ENCODE data around the gene ITGB8. TPM values are rescaled to one million over a fixed set of nuclear protein-coding genes. Genes with fewer than 3 reads are reported as not detected.

The ITGB8 gene
- total and polyA plus RNA-seq, 4 donors = 0.16 to 2.8 (median 0.51) TPM

- Histone ChIP-seq H3K9ac (ENCODE audit: low read depth in 1 of 2, low read length in 2 of 2) (no peak overlapping the region), H3K9me3 (ENCODE audit: control insufficient read depth in 4 of 4, low read length in 3 of 4) (no peaks in the 10 kb centered on the region), H3K27ac (ENCODE audit: low read depth in 1 of 2, low read length in 2 of 2) (no peak overlapping the region), H3K4me3 (ENCODE audit: low read depth in 1 of 3, low read length in 3 of 3) (no peak overlapping the region), H3K4me1 (ENCODE audit: control insufficient read depth in 4 of 4, insufficient read depth in 4 of 4, low read length in 3 of 4) (no peaks in the 10 kb centered on the region), H3K36me3 (ENCODE audit: control insufficient read depth in 4 of 4, insufficient read depth in 3 of 4, low read depth in 1 of 4, low read length in 3 of 4) (no peaks in the 10 kb centered on the region), H3K27me3 (ENCODE audit: control insufficient read depth in 4 of 4, insufficient read depth in 4 of 4, low read length in 3 of 4) (no peaks in the 10 kb centered on the region)
- TF ChIP-seq, protein P1, sequence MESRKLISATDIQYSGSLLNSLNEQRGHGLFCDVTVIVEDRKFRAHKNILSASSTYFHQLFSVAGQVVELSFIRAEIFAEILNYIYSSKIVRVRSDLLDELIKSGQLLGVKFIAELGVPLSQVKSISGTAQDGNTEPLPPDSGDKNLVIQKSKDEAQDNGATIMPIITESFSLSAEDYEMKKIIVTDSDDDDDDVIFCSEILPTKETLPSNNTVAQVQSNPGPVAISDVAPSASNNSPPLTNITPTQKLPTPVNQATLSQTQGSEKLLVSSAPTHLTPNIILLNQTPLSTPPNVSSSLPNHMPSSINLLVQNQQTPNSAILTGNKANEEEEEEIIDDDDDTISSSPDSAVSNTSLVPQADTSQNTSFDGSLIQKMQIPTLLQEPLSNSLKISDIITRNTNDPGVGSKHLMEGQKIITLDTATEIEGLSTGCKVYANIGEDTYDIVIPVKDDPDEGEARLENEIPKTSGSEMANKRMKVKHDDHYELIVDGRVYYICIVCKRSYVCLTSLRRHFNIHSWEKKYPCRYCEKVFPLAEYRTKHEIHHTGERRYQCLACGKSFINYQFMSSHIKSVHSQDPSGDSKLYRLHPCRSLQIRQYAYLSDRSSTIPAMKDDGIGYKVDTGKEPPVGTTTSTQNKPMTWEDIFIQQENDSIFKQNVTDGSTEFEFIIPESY (IDR thresholded peaks at IDR 0.05) = no peak
- TF ChIP-seq FOXA2 (IDR thresholded peaks at IDR 0.05) (no peak), FOXA1 (IDR thresholded peaks at IDR 0.05) (no peak), NR2F2 (IDR thresholded peaks at IDR 0.05) (no peak), SP1 (IDR thresholded peaks at IDR 0.05) (no peak), HNF4G (IDR thresholded peaks at IDR 0.05) (no peak), YY1 (IDR thresholded peaks at IDR 0.05) (no peak), RAD21 (IDR thresholded peaks at IDR 0.05) (no peak), TAF1 (conservative IDR thresholded peaks at IDR 0.05) (no peak), RXRA (IDR thresholded peaks at IDR 0.05) (no peak), EGR1 (IDR thresholded peaks at IDR 0.05; ENCODE audit: low read depth in 2 of 2) (no peak), MAX (IDR thresholded peaks at IDR 0.05) (no peak), HNF4A (conservative IDR thresholded peaks at IDR 0.05) (no peak), JUND (IDR thresholded peaks at IDR 0.05) (no peak), GABPA (IDR thresholded peaks at IDR 0.05 in 1 of 2, conservative IDR thresholded peaks at IDR 0.05 in 1 of 2) (no peak)
- TF ChIP-seq, protein P2, sequence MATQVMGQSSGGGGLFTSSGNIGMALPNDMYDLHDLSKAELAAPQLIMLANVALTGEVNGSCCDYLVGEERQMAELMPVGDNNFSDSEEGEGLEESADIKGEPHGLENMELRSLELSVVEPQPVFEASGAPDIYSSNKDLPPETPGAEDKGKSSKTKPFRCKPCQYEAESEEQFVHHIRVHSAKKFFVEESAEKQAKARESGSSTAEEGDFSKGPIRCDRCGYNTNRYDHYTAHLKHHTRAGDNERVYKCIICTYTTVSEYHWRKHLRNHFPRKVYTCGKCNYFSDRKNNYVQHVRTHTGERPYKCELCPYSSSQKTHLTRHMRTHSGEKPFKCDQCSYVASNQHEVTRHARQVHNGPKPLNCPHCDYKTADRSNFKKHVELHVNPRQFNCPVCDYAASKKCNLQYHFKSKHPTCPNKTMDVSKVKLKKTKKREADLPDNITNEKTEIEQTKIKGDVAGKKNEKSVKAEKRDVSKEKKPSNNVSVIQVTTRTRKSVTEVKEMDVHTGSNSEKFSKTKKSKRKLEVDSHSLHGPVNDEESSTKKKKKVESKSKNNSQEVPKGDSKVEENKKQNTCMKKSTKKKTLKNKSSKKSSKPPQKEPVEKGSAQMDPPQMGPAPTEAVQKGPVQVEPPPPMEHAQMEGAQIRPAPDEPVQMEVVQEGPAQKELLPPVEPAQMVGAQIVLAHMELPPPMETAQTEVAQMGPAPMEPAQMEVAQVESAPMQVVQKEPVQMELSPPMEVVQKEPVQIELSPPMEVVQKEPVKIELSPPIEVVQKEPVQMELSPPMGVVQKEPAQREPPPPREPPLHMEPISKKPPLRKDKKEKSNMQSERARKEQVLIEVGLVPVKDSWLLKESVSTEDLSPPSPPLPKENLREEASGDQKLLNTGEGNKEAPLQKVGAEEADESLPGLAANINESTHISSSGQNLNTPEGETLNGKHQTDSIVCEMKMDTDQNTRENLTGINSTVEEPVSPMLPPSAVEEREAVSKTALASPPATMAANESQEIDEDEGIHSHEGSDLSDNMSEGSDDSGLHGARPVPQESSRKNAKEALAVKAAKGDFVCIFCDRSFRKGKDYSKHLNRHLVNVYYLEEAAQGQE (IDR thresholded peaks at IDR 0.05) = no peak
- TF ChIP-seq, protein P3, sequence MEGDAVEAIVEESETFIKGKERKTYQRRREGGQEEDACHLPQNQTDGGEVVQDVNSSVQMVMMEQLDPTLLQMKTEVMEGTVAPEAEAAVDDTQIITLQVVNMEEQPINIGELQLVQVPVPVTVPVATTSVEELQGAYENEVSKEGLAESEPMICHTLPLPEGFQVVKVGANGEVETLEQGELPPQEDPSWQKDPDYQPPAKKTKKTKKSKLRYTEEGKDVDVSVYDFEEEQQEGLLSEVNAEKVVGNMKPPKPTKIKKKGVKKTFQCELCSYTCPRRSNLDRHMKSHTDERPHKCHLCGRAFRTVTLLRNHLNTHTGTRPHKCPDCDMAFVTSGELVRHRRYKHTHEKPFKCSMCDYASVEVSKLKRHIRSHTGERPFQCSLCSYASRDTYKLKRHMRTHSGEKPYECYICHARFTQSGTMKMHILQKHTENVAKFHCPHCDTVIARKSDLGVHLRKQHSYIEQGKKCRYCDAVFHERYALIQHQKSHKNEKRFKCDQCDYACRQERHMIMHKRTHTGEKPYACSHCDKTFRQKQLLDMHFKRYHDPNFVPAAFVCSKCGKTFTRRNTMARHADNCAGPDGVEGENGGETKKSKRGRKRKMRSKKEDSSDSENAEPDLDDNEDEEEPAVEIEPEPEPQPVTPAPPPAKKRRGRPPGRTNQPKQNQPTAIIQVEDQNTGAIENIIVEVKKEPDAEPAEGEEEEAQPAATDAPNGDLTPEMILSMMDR (IDR thresholded peaks at IDR 0.05; ENCODE audit: low read depth, low read length, missing input control) = no peak
- no peak for DNase-seq (ENCODE audit: low spot score)
- 47% methylated on average over 4 of the region's 4 CpGs for WGBS
Measured at GRCh38 chr7:20350518-20350951, 19.8 kb downstream of the ITGB8 start.
